Measurements from ENCODE around the gene UNC80. TPM values are rescaled to one million over a fixed set of nuclear protein-coding genes. Genes with fewer than 3 reads are reported as not detected.

The UNC80 gene
- total RNA-seq, 1 experiment from 2014 or later: not detected

DNA sequence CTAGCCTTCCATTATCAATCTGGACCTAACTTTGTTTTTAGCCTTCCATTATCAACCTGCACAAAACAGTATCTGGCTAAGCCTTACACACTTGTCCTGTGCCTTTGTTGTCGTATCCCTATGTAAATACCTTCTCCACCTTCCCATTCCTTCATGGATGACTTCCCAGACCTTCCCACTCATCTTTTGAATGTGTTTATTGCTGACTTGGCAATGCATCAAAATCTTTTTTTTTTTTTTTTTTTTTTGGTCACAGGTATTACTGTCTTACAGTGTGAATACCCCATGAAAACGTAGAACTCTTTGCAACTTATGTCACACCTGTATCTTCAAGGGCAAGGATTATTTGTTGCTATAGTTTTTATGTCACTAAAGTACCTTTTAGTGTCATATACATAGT lies 256.5 kb downstream of the UNC80 start:
- Histone ChIP-seq H3K4me2 (no peak overlapping the region), H3K27ac (no peak overlapping the region), H3K27me3 (ENCODE audit: insufficient read depth, low read depth) (no peaks in the 10 kb centered on the region), H3K9me3 (ENCODE audit: insufficient read depth, low read depth) (no peaks in the 10 kb centered on the region), H3K9me2 (ENCODE audit: insufficient read depth) (no peaks in the 10 kb centered on the region), H3F3A (ENCODE audit: insufficient read depth, low read depth) (no peaks in the 10 kb centered on the region; the same call in 1 of the 2 replicates), H3K36me3 (ENCODE audit: low read depth) (no peaks in the 10 kb centered on the region), H2AFZ (no peak overlapping the region), H3K4me1 (replicated peaks; ENCODE audit: insufficient read depth) (no peaks in the 10 kb centered on the region), H3K79me2 (ENCODE audit: low read depth) (no peaks in the 10 kb centered on the region), H4K20me1 (ENCODE audit: insufficient read depth) (no peaks in the 10 kb centered on the region), H3K4me3 (no peak overlapping the region)
- ChIA-PET POLR2A (ENCODE audit: unreplicated experiment) (no interaction called here), CTCF (no interaction called here)
- intact Hi-C loops (cut with micrococcal nuclease; ENCODE audit: unreplicated experiment): no loop called here
- TF ChIP-seq EZH2 (IDR thresholded peaks at IDR 0.05; ENCODE audit: low read depth): no peak
- TF ChIP-seq, protein P1, sequence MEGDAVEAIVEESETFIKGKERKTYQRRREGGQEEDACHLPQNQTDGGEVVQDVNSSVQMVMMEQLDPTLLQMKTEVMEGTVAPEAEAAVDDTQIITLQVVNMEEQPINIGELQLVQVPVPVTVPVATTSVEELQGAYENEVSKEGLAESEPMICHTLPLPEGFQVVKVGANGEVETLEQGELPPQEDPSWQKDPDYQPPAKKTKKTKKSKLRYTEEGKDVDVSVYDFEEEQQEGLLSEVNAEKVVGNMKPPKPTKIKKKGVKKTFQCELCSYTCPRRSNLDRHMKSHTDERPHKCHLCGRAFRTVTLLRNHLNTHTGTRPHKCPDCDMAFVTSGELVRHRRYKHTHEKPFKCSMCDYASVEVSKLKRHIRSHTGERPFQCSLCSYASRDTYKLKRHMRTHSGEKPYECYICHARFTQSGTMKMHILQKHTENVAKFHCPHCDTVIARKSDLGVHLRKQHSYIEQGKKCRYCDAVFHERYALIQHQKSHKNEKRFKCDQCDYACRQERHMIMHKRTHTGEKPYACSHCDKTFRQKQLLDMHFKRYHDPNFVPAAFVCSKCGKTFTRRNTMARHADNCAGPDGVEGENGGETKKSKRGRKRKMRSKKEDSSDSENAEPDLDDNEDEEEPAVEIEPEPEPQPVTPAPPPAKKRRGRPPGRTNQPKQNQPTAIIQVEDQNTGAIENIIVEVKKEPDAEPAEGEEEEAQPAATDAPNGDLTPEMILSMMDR (conservative IDR thresholded peaks at IDR 0.05): no peak
- BruUV-seq (replicated peaks): no TSS peak
- DNase-seq: no peak

DNA sequence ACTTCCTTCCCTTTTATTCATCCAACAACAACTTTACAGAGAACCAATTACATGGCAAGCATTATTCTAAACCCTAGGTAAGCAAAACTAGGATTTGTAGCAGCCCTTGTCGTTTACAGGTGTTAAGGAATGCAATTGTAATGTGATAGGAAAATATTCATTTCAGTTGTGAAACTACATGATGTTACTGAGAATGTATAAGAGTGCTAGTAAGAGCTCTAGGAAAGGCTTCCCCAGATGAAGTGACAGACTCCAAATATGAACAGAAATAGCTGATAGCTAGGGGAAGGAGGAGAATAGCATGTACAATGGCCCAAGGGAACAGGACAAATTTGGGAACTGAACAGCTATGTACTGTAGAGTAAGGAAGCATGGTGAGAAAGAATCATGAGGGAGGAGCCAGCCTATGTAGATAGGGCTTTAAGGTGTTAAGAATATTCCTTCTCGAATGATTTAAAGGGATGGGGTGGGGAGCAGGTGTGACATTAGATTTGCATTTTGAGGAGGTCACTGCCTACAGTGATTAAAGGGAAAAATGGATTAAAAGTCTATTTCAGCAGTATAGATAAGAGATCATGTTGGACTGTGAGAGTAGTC lies 262.6 kb downstream of the UNC80 start:
- TF ChIP-seq EZH2 (IDR thresholded peaks at IDR 0.05; ENCODE audit: low read depth): no peak
- TF ChIP-seq, protein P1 (conservative IDR thresholded peaks at IDR 0.05): no peak
- BruUV-seq (replicated peaks): no TSS peak
- ChIA-PET POLR2A (ENCODE audit: unreplicated experiment) (no interaction called here), CTCF (no interaction called here)
- no peaks in the 10 kb centered on the region for H4K20me1 ChIP-seq (ENCODE audit: insufficient read depth)
- H3K4me1 ChIP-seq (replicated peaks; ENCODE audit: insufficient read depth): no peaks in the 10 kb centered on the region
- H3K4me2 ChIP-seq: no peak overlapping the region
- H2AFZ ChIP-seq: no peak overlapping the region
- intact Hi-C loops (cut with micrococcal nuclease; ENCODE audit: unreplicated experiment): no loop called here
- H3K79me2 ChIP-seq (ENCODE audit: low read depth): no peaks in the 10 kb centered on the region
- no peaks in the 10 kb centered on the region for H3K36me3 ChIP-seq (ENCODE audit: low read depth)
- no peak for DNase-seq
- H3K27ac ChIP-seq: no peak overlapping the region
- no peaks in the 10 kb centered on the region for H3K27me3 ChIP-seq (ENCODE audit: insufficient read depth, low read depth)
- no peaks in the 10 kb centered on the region for H3K9me2 ChIP-seq (ENCODE audit: insufficient read depth)
- no peaks in the 10 kb centered on the region for H3F3A ChIP-seq (ENCODE audit: insufficient read depth, low read depth)
- H3K9me3 ChIP-seq (ENCODE audit: insufficient read depth, low read depth): no peaks in the 10 kb centered on the region
- H3K4me3 ChIP-seq: no peak overlapping the region

DNA sequence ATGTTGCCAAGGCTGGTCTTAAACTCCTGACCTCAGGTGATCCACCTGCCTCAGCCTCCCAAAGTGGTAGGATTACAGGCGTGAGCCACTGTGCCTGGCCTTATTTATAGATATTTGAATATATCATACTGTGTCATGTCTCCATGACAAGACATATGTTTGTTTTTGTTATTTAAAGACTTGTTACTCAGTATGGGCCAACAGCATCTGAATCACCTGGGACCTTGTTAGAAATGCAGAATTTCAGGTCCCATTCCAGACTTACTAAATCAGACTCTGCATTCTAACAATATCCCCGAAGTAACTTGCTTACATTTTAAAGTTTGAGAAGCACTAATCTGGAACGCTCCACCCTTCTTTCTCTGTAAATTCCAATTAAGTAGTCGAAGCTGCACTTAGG lies 264.0 kb downstream of the UNC80 start:
- TF ChIP-seq EZH2 (IDR thresholded peaks at IDR 0.05; ENCODE audit: low read depth): no peak
- TF ChIP-seq, protein P1 (conservative IDR thresholded peaks at IDR 0.05): no peak

More for the DNA sequence above, 264.0 kb downstream of the UNC80 start:
- intact Hi-C loops (cut with micrococcal nuclease; ENCODE audit: unreplicated experiment): no loop called here
- no peak overlapping the region for H3K4me3 ChIP-seq
- H3K4me2 ChIP-seq: no peak overlapping the region
- ChIA-PET CTCF (no interaction called here), POLR2A (ENCODE audit: unreplicated experiment) (no interaction called here)
- no peaks in the 10 kb centered on the region for H3K9me2 ChIP-seq (ENCODE audit: insufficient read depth)
- H3F3A ChIP-seq (ENCODE audit: insufficient read depth, low read depth): no peaks in the 10 kb centered on the region
- no peak overlapping the region for H3K27ac ChIP-seq
- H3K4me1 ChIP-seq (replicated peaks; ENCODE audit: insufficient read depth): no peaks in the 10 kb centered on the region
- H3K36me3 ChIP-seq (ENCODE audit: low read depth): no peaks in the 10 kb centered on the region
- no peak for DNase-seq
- no TSS peak for BruUV-seq (replicated peaks)
- no peaks in the 10 kb centered on the region for H3K27me3 ChIP-seq (ENCODE audit: insufficient read depth, low read depth)
- H3K79me2 ChIP-seq (ENCODE audit: low read depth): no peaks in the 10 kb centered on the region
- H2AFZ ChIP-seq: no peak overlapping the region
- H3K9me3 ChIP-seq (ENCODE audit: insufficient read depth, low read depth): no peaks in the 10 kb centered on the region
- H4K20me1 ChIP-seq (ENCODE audit: insufficient read depth): no peaks in the 10 kb centered on the region

Measured in PC-9 (cell line).